ENCODE results near the gene TMEM98. TPM values are rescaled to one million over a fixed set of nuclear protein-coding genes. Genes with fewer than 3 reads are reported as not detected.
"Not testable (repeated sequence)": the region's sequence is repeated elsewhere in the genome, so short reads cannot be mapped to it uniquely, and the experiment has no call there.

Gene TMEM98
- total RNA-seq, 2 donors from 2014 or later = 98.3 to 206 TPM

DNA sequence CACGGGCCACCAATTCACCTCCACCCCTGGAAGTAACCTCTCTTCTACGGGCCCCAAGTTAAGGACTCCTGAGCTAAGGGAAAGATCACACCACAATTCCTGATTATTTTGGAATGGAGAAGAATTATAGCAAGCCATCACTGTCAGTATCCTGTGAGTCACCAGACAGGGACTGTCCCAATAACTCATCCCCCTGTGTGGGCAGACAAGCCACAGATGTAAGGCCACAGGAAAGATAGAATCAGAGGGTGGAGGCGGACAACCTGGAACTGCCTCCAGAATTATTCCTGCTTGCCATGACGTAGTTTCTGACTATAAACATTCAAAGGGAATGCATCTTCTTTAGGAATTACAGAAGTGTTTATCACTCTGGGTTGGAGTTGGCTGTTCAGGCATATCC is 45.2 kb upstream of the TMEM98 start:
- Histone ChIP-seq H3K36me3 (no peaks in the 10 kb centered on the region), H3K27ac (no peak overlapping the region), H3K9me3 (no peaks in the 10 kb centered on the region), H3K27me3 (replicated peaks; ENCODE audit: insufficient read depth) (no peaks in the 10 kb centered on the region), H3K4me3 (no peak overlapping the region), H3K4me1 (replicated peaks) (no peaks in the 10 kb centered on the region)
- 74% methylated on average over 4 of the region's 4 CpGs for WGBS
- intact Hi-C loops (cut with DNase I) = no loop called here
- TF ChIP-seq, protein P1, sequence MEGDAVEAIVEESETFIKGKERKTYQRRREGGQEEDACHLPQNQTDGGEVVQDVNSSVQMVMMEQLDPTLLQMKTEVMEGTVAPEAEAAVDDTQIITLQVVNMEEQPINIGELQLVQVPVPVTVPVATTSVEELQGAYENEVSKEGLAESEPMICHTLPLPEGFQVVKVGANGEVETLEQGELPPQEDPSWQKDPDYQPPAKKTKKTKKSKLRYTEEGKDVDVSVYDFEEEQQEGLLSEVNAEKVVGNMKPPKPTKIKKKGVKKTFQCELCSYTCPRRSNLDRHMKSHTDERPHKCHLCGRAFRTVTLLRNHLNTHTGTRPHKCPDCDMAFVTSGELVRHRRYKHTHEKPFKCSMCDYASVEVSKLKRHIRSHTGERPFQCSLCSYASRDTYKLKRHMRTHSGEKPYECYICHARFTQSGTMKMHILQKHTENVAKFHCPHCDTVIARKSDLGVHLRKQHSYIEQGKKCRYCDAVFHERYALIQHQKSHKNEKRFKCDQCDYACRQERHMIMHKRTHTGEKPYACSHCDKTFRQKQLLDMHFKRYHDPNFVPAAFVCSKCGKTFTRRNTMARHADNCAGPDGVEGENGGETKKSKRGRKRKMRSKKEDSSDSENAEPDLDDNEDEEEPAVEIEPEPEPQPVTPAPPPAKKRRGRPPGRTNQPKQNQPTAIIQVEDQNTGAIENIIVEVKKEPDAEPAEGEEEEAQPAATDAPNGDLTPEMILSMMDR (IDR thresholded peaks at IDR 0.05) = no peak
- DNase-seq (ENCODE audit: low spot score) = no peak

DNA sequence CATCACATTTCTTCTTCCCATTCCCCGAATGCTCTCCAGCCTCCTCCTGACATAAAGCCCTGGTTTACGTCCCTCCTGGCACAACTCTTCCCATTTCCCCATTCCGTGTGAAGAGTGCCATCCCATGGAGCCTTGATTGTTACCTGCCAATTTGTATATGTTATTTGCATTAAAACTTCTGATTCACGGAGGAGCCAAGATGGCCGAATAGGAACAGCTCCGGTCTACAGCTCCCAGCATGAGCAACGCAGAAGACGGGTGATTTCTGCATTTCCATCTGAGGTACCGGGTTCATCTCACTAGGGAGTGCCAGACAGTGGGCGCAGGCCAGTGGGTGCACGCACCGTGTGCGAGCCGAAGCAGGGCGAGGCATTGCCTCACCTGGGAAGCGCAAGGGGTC is 41.0 kb upstream of the TMEM98 start:
- H3K4me3 ChIP-seq; DNase-seq (ENCODE audit: low spot score); H3K27ac ChIP-seq; H3K27me3 ChIP-seq (replicated peaks; ENCODE audit: insufficient read depth); intact Hi-C loops (cut with DNase I); H3K36me3 ChIP-seq; H3K4me1 ChIP-seq (replicated peaks); H3K9me3 ChIP-seq: not testable (repeated sequence)
- WGBS = 94% methylated on average over 8 of the region's 16 CpGs

DNA sequence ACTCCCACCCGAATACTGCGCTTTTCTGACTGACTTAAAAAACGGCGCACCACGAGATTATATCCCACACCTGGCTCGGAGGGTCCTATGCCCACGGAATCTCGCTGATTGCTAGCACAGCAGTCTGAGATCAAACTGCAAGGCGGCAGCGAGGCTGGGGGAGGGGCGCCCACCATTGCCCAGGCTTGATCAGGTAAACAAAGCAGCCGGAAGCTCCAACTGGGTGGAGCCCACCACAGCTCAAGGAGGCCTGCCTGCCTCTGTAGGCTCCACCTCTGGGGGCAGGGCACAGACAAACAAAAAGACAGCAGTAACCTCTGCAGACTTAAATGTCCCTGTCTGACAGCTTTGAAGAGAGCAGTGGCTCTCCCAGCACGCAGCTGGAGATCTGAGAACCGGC is 40.5 kb upstream of the TMEM98 start:
- DNase-seq (ENCODE audit: low spot score); H3K4me1 ChIP-seq (replicated peaks); H3K27ac ChIP-seq; H3K9me3 ChIP-seq; intact Hi-C loops (cut with DNase I); H3K27me3 ChIP-seq (replicated peaks; ENCODE audit: insufficient read depth); H3K4me3 ChIP-seq; H3K36me3 ChIP-seq: not testable (repeated sequence)
- WGBS = 13% methylated on average over 3 of the region's 14 CpGs

DNA sequence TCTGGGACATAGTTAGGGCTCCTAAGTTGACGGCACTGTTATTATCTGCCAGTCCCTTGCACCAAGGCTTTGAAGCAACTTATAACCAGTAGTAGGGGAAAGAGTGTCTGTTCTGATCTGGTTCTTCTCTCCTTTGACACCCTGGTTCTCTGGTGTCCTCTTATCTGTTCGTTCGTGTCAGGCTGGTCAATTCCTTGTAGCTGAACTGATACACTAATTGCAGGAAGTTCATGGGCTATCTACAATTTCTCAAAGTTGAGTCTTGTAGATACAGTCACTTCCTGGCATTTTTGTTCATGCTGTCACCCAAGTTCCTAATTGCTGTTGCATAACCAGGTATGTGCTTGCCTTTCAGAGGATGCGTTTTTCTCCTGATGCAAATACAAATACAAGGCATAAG is 33.7 kb upstream of the TMEM98 start:
- no peaks in the 10 kb centered on the region for H3K36me3 ChIP-seq
- TF ChIP-seq POLR2A (IDR thresholded peaks at IDR 0.05) = no peak
- TF ChIP-seq, protein P1 (IDR thresholded peaks at IDR 0.05) = no peak
- no peak for TF ChIP-seq POLR2AphosphoS5 (IDR thresholded peaks at IDR 0.05)
- H3K4me3 ChIP-seq = no peak overlapping the region
- intact Hi-C loops (cut with DNase I) = no loop called here
- no peaks in the 10 kb centered on the region for H3K9me3 ChIP-seq
- H3K27ac ChIP-seq = no peak overlapping the region
- no peaks in the 10 kb centered on the region for H3K4me1 ChIP-seq (replicated peaks)
- no peak for DNase-seq (ENCODE audit: low spot score)
- WGBS = 78% methylated on average over 4 of the region's 4 CpGs
- H3K27me3 ChIP-seq (replicated peaks; ENCODE audit: insufficient read depth) = no peaks in the 10 kb centered on the region

DNA sequence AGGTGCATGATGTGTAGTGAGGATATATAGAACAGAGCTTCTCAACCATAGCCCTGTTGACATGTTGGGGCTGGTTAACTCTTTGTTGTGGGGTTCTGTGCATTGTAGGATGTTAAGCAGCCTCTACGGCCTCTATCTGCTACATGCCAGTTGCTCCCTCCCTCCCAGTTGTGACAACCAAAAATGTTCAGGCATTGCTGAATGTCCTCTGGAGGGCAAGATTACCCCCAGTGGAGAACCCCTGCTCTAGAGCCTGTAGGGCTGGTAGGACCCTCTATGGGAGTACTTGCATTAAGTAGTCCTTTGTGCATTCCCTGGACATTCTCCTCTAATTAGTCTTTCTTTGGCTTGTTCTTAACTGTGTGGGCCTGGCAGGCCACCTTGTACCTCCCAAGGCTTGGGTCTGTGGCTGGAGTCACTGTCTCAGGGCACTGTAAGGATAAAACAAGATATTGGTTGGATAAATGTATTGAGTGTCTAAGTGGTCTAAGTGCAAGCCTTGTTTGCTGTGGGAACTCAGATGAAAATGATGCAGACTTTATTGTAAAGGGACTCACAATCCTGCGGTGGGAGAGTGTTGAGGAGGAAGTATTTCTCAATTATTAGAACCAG is 31.2 kb upstream of the TMEM98 start:
- intact Hi-C loops (cut with DNase I) = no loop called here
- Histone ChIP-seq H3K27ac (peak overlapping the region in 1 of 2 donors; percentile 42), H3K36me3 (no peaks in the 10 kb centered on the region), H3K9me3 (no peaks in the 10 kb centered on the region), H3K4me1 (replicated peaks) (no peaks in the 10 kb centered on the region), H3K27me3 (replicated peaks; ENCODE audit: insufficient read depth) (no peaks in the 10 kb centered on the region), H3K4me3 (no peak overlapping the region)
- DNase-seq (ENCODE audit: low spot score) = no peak
- 52% methylated on average over 2 of the region's 2 CpGs for WGBS
- TF ChIP-seq, protein P1 (IDR thresholded peaks at IDR 0.05) = no peak
- no peak for TF ChIP-seq POLR2AphosphoS5 (IDR thresholded peaks at IDR 0.05)
- no peak for TF ChIP-seq POLR2A (IDR thresholded peaks at IDR 0.05)

DNA sequence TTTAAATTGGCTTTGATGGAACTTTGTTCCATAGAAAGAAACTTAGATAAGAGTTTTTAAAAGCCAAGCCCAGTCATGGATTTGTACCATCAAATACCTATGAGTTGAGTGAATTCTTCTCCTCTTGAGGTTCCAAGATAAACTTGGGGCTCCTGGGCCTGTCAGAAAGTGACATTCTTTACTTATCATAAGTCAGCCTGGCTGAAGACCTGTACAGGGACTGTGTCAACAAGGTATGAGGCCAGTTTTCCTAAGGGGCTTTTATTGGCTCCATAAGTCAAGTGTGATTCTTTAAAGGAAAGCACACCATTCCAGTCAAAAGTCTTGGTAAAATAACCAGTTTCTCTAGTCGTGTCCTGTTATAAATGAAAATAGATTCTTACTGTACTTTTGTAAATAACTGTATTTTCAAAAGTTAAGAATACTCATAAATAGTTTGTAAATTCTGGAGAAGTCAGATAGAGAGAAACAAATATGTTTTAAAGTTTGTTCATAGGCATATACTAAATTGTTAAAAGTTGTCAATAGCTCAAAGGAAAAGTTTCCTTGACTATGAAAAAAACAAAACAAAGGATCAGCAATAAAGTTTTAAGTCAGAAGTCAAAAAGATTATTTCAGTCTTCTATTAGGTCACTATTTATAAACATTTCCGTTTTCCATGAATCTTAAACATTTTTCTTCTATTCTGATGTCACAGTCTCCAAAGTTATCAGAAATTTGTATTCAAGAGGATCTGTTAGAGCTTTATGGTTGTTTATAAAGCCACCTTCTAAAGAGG is 28.5 kb upstream of the TMEM98 start:
- no peaks in the 10 kb centered on the region for H3K27me3 ChIP-seq (replicated peaks; ENCODE audit: insufficient read depth)
- intact Hi-C loops (cut with DNase I) = no loop called here
- 50% methylated on average over 2 of the region's 2 CpGs for WGBS

More for the DNA sequence above, 28.5 kb upstream of the TMEM98 start:
- DNase-seq (ENCODE audit: low spot score) = no peak
- TF ChIP-seq POLR2AphosphoS5 (IDR thresholded peaks at IDR 0.05) (no peak), POLR2A (IDR thresholded peaks at IDR 0.05) (no peak)
- TF ChIP-seq, protein P1 (IDR thresholded peaks at IDR 0.05) = no peak
- Histone ChIP-seq H3K36me3 (no peaks in the 10 kb centered on the region), H3K27ac (no peak overlapping the region), H3K9me3 (no peaks in the 10 kb centered on the region), H3K4me1 (replicated peaks) (no peaks in the 10 kb centered on the region), H3K4me3 (no peak overlapping the region)

All from prostate gland (tissue), 2 donors.